Testis (tissue), 3 donors: ENCODE results near the gene OR6Q1. TPM values are rescaled to one million over a fixed set of nuclear protein-coding genes. Genes with fewer than 3 reads are reported as not detected.

Experiments used
- DNase-seq: peaks from one replicate; pipeline ENCODE4 v3.0.0-alpha.2; 2019
- H3K27ac ChIP-seq, 2 donors: fragments of 200-600 bp; sonication (generic); one replicate each; pipeline ENCODE4 v1.5.1; 2019
- H3K27me3 ChIP-seq: fragments of 200-600 bp; sonication (generic); one replicate; pipeline ENCODE4 v1.5.1; 2019
- H3K36me3 ChIP-seq: fragments of 200-600 bp; sonication (generic); one replicate; pipeline ENCODE4 v1.5.1; 2017; ENCODE audit warnings: low read depth; ENCODE audit errors: missing control alignments
- H3K4me1 ChIP-seq: fragments of 200-600 bp; sonication (generic); one replicate; pipeline ENCODE4 v1.5.1; 2019
- H3K4me3 ChIP-seq, 2 donors: fragments of 200-600 bp; sonication (generic); one replicate each; pipeline ENCODE4 v1.5.1; 2017 to 2019
- H3K9me3 ChIP-seq: fragments of 200-600 bp; sonication (generic); one replicate; pipeline ENCODE4 v1.5.1; 2017
- CTCF ChIP-seq, 3 experiments: fragments of 450-650 bp in 2 of 3; fragments of 200-600 bp in 1 of 3; sonication (generic) in 1 of 3; IDR thresholded peaks; one replicate each; pipeline ENCODE4 v1.5.1; 2016 to 2019; ENCODE audit warnings: antibody characterized with exemption in 3 of 3, mild to moderate bottlenecking in 2 of 3, moderate library complexity in 1 of 3
- POLR2A ChIP-seq: fragments of 450-650 bp; IDR thresholded peaks from one replicate; pipeline ENCODE4 v1.6.1; 2017; ENCODE audit warnings: antibody characterized with exemption, mild to moderate bottlenecking, moderate library complexity
- WGBS, 2 donors: methylation state at CpG; one replicate each; pipeline ENCODE4 v1.1.5; 2018; 5-methylcytosine and 5-hydroxymethylcytosine counted together
- intact Hi-C: fragments of 100-400 bp; cut with DNase I; formaldehyde crosslinking; loops from one replicate; pipeline ENCODE4 v1.15.1; 2023; ENCODE audit warnings: low total_unique reads
- polyA plus RNA-seq: library from polyadenylated mRNA; stranded (reverse); fragments of 350-450 nt; fragmentation: Illumina TruSeq; extraction: RNeasy Lipid Tissue Mini Kit (QIAGEN cat#74804); gene quantifications from one replicate; pipeline ENCODE4 v1.2.3, GENCODE V29; 2014; ENCODE audit warnings: low read depth, low replicate concordance; ENCODE audit not compliant: insufficient read depth
- total RNA-seq, 2 donors: library from RNA; depleted of rRNA; stranded (reverse); fragments of >200 nt; gene quantifications; one replicate each; pipeline ENCODE4 v1.2.3, GENCODE V29; 2016

The OR6Q1 gene
- total and polyA plus RNA-seq, 3 donors from 2014 or later = 0.31 TPM; not detected in 2

GRCh38 chr11:58047818-58048217 is 17.1 kb downstream of the OR6Q1 start:
- intact Hi-C loops = no loop called here
- Histone ChIP-seq H3K27me3 (no peaks in the 10 kb centered on the region), H3K4me1 (no peaks in the 10 kb centered on the region), H3K27ac (no peak overlapping the region), H3K9me3 (no peaks in the 10 kb centered on the region), H3K4me3 (no peak overlapping the region), H3K36me3 (no peaks in the 10 kb centered on the region)
- TF ChIP-seq POLR2A (no peak), CTCF (IDR thresholded peaks at IDR 0.05) (no peak)
- 76 to 86% methylated on average over 3 of the region's 3 CpGs for WGBS, 2 donors
- no peak for DNase-seq

GRCh38 chr11:58055806-58056401 is 25.2 kb downstream of the OR6Q1 start:
- H3K27me3 ChIP-seq = no peaks in the 10 kb centered on the region
- WGBS, 2 donors = 79 to 83% methylated on average over 1 of the region's 1 CpG
- no peaks in the 10 kb centered on the region for H3K36me3 ChIP-seq
- intact Hi-C loops = no loop called here
- H3K4me3 ChIP-seq = no peak overlapping the region
- TF ChIP-seq CTCF (IDR thresholded peaks at IDR 0.05) = no peak
- TF ChIP-seq POLR2A = no peak
- H3K27ac ChIP-seq = no peak overlapping the region
- no peaks in the 10 kb centered on the region for H3K9me3 ChIP-seq
- no peak for DNase-seq
- peaks cover 15% of the 10 kb centered on the region for H3K4me1 ChIP-seq

GRCh38 chr11:58057481-58057880 is 26.7 kb downstream of the OR6Q1 start:
- intact Hi-C loops = no loop called here
- no peak for DNase-seq
- TF ChIP-seq POLR2A = no peak
- no peak for TF ChIP-seq CTCF (IDR thresholded peaks at IDR 0.05)

GRCh38 chr11:58058276-58059006 is 27.7 kb downstream of the OR6Q1 start:
- peak overlapping the region; percentile 27 to 61 for H3K27ac ChIP-seq
- no peak for DNase-seq
- TF ChIP-seq CTCF (IDR thresholded peaks at IDR 0.05) = no peak
- no peak for TF ChIP-seq POLR2A

More at GRCh38 chr11:58057481-58057880, 26.7 kb downstream of the OR6Q1 start:
- no peak overlapping the region for H3K4me3 ChIP-seq
- H3K9me3 ChIP-seq = no peaks in the 10 kb centered on the region
- H3K27ac ChIP-seq = peak overlapping the region in 1 of 2 donors; percentile 27
- 72 to 75% methylated on average over 3 of the region's 3 CpGs for WGBS, 2 donors
- peaks cover 25% of the 10 kb centered on the region for H3K4me1 ChIP-seq
- H3K27me3 ChIP-seq = no peaks in the 10 kb centered on the region
- no peaks in the 10 kb centered on the region for H3K36me3 ChIP-seq

GRCh38 chr11:58059007-58059350 is 28.2 kb downstream of the OR6Q1 start:
- Histone ChIP-seq H3K4me3 (no peak overlapping the region), H3K4me1 (peaks cover 30% of the 10 kb centered on the region), H3K27ac (peak overlapping the region; percentile 27 to 61), H3K36me3 (no peaks in the 10 kb centered on the region), H3K27me3 (no peaks in the 10 kb centered on the region), H3K9me3 (no peaks in the 10 kb centered on the region)
- intact Hi-C loops = no loop called here
- WGBS, 2 donors = 28 to 34% methylated on average over 4 of the region's 4 CpGs
- no peak for DNase-seq
- TF ChIP-seq CTCF (IDR thresholded peaks at IDR 0.05) (no peak), POLR2A (no peak)

More at GRCh38 chr11:58058276-58059006, 27.7 kb downstream of the OR6Q1 start:
- Histone ChIP-seq H3K27me3 (no peaks in the 10 kb centered on the region), H3K36me3 (no peaks in the 10 kb centered on the region), H3K4me3 (no peak overlapping the region), H3K9me3 (no peaks in the 10 kb centered on the region), H3K4me1 (peaks cover 30% of the 10 kb centered on the region)
- WGBS, 2 donors = 66 to 68% methylated on average over 10 to 13 of the region's 13 CpGs
- intact Hi-C loops = no loop called here
